ENCODE data around the gene TES.
"Not testable (repeated sequence)": the region's sequence is repeated elsewhere in the genome, so short reads cannot be mapped to it uniquely, and the experiment has no call there.

The TES gene

GRCh38 chr7:116210345-116211005, at the start of gene TES:
Gene TES, plus strand, starts transcription at chr7:116210539. Its CDS starts 169 bp downstream, at chr7:116210708.
- peak; percentile 56 for DNase-seq (ENCODE audit: low read depth)

GRCh38 chr7:116161728-116162127, 48.6 kb upstream of the TES start:
- no peak for DNase-seq (ENCODE audit: low read depth)

- no peak for DNase-seq (ENCODE audit: low read depth)
These were observed 48.1 kb upstream of the TES start for GRCh38 chr7:116162254-116162653.

- no peak for DNase-seq (ENCODE audit: low read depth)
These were observed 47.3 kb upstream of the TES start for GRCh38 chr7:116162992-116163391.

- DNase-seq (ENCODE audit: low read depth), result no peak
These were observed 45.6 kb upstream of the TES start for GRCh38 chr7:116164552-116165306.

GRCh38 chr7:116165717-116166116, 44.6 kb upstream of the TES start:
- no peak for DNase-seq (ENCODE audit: low read depth)

- no peak for DNase-seq (ENCODE audit: low read depth)
These were observed 44.2 kb upstream of the TES start for GRCh38 chr7:116166156-116166555.

GRCh38 chr7:116167177-116167576, 43.2 kb upstream of the TES start:
- no peak for DNase-seq (ENCODE audit: low read depth)

GRCh38 chr7:116169060-116169459, 41.3 kb upstream of the TES start:
- DNase-seq (ENCODE audit: low read depth), result no peak

- DNase-seq (ENCODE audit: low read depth), result no peak
These were observed 40.2 kb upstream of the TES start for GRCh38 chr7:116170180-116170579.

GRCh38 chr7:116171094-116171493, 39.2 kb upstream of the TES start:
- no peak for DNase-seq (ENCODE audit: low read depth)

- DNase-seq (ENCODE audit: low read depth), result no peak
These were observed 38.0 kb upstream of the TES start for GRCh38 chr7:116172353-116172752.

GRCh38 chr7:116173051-116174028, 37.0 kb upstream of the TES start:
- no peak for DNase-seq (ENCODE audit: low read depth)

- not testable (repeated sequence) for DNase-seq (ENCODE audit: low read depth)
These were observed 35.2 kb upstream of the TES start for GRCh38 chr7:116175095-116175494.

GRCh38 chr7:116176226-116176625, 34.1 kb upstream of the TES start:
- DNase-seq (ENCODE audit: low read depth), result no peak

GRCh38 chr7:116177009-116177408, 33.3 kb upstream of the TES start:
- no peak for DNase-seq (ENCODE audit: low read depth)

- DNase-seq (ENCODE audit: low read depth), result no peak
These were observed 30.0 kb upstream of the TES start for GRCh38 chr7:116180302-116180701.

- DNase-seq (ENCODE audit: low read depth), result no peak
These were observed 28.3 kb upstream of the TES start for GRCh38 chr7:116182023-116182422.

GRCh38 chr7:116185450-116185849, 24.9 kb upstream of the TES start:
- no peak for DNase-seq (ENCODE audit: low read depth)

- DNase-seq (ENCODE audit: low read depth), result no peak
These were observed 24.4 kb upstream of the TES start for GRCh38 chr7:116185956-116186355.

- DNase-seq (ENCODE audit: low read depth), result no peak
These were observed 22.9 kb upstream of the TES start for GRCh38 chr7:116187400-116187799.

- no peak for DNase-seq (ENCODE audit: low read depth)
These were observed 16.8 kb upstream of the TES start for GRCh38 chr7:116193329-116194087.
